ENCODE data around the gene NR1D1. TPM values are rescaled to one million over a fixed set of nuclear protein-coding genes. Genes with fewer than 3 reads are reported as not detected.

NR1D1 gene
- total and polyA plus RNA-seq, 2 donors from 2014 or later = 7.1 to 30.8 TPM

DNA sequence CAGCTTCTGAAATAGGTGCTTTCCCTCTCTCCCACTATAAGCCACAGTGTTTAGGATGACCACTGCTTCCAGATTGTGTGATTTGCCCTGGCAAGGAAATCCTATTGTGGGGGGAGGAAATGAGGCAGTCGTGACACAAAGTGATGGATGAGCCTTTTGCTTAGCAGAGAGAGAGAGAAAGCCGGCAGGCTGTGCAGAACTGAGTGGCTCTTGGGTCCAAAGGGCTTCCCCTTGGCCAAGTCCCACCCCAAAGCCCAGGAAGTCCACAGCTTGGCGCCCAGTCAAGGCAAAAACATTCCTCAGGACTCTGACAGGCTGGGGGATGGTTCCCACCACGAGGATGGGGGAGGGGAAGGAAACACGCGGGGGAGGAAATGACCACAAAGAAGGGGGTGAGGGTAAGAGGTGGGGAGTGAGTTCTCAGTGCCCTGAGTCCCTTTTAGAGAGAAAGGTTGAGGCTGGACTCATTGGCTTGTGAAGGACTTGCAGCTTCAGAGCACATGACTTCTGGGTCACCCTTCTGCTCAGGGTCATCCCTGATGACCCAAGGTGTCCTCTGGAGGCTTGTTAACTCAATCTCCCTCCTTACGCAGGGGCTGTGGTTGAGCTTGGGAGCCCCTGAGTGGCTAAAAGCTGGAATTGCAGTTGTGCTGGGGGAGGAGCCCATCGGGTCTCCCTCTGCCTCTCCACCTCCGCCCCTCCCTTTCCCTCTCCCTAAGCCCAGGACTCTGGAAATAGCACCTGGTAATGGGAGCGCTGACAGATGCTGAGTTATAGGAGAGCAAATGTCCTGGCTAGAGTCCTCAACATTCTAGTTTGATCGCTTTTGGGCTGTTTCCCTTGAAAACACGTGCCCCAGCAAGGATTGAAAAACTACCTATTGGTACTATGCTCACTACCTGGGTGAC lies 11.1 kb upstream of the NR1D1 start:
- Histone ChIP-seq H3K9me3 (ENCODE audit: control insufficient read depth in 2 of 3, insufficient read depth in 1 of 3, low read length in 3 of 3) (no peaks in the 10 kb centered on the region), H3K36me3 (ENCODE audit: control insufficient read depth in 2 of 3, insufficient read depth in 3 of 3, low read length in 3 of 3) (no peaks in the 10 kb centered on the region), H3K4me1 (ENCODE audit: control insufficient read depth in 2 of 3, insufficient read depth in 2 of 3, low read depth in 1 of 3, low read length in 3 of 3) (peaks cover 16 to 60% (median 54%) of the 10 kb centered on the region in 3 donors), H3K27ac (ENCODE audit: low read depth in 2 of 2, low read length in 2 of 2) (peak overlapping the region; percentile 83 to 95), H3K9ac (ENCODE audit: low read length in 3 of 3) (peak overlapping the region in 2 of 3 donors; percentile 59 to 61), H3K27me3 (ENCODE audit: control insufficient read depth, insufficient read depth, low read length) (no peaks in the 10 kb centered on the region), H3K4me3 (ENCODE audit: low read length in 3 of 3) (peak overlapping the region; percentile 1 to 36 (median 25))
- DNase-seq = peak; percentile 94 to 98 (median 97)
- FAIRE-seq = no peak
- intact Hi-C loops (cut with DNase I) = loop anchor here (5.0 kb wide), 1 partner anchor 39 kb away; no protein-coding TSS in a partner anchor
- TF ChIP-seq, protein P1, sequence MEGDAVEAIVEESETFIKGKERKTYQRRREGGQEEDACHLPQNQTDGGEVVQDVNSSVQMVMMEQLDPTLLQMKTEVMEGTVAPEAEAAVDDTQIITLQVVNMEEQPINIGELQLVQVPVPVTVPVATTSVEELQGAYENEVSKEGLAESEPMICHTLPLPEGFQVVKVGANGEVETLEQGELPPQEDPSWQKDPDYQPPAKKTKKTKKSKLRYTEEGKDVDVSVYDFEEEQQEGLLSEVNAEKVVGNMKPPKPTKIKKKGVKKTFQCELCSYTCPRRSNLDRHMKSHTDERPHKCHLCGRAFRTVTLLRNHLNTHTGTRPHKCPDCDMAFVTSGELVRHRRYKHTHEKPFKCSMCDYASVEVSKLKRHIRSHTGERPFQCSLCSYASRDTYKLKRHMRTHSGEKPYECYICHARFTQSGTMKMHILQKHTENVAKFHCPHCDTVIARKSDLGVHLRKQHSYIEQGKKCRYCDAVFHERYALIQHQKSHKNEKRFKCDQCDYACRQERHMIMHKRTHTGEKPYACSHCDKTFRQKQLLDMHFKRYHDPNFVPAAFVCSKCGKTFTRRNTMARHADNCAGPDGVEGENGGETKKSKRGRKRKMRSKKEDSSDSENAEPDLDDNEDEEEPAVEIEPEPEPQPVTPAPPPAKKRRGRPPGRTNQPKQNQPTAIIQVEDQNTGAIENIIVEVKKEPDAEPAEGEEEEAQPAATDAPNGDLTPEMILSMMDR (IDR thresholded peaks at IDR 0.05; ENCODE audit: borderline replicate concordance, extremely low read depth, insufficient read depth) = peak; percentile 94

DNA sequence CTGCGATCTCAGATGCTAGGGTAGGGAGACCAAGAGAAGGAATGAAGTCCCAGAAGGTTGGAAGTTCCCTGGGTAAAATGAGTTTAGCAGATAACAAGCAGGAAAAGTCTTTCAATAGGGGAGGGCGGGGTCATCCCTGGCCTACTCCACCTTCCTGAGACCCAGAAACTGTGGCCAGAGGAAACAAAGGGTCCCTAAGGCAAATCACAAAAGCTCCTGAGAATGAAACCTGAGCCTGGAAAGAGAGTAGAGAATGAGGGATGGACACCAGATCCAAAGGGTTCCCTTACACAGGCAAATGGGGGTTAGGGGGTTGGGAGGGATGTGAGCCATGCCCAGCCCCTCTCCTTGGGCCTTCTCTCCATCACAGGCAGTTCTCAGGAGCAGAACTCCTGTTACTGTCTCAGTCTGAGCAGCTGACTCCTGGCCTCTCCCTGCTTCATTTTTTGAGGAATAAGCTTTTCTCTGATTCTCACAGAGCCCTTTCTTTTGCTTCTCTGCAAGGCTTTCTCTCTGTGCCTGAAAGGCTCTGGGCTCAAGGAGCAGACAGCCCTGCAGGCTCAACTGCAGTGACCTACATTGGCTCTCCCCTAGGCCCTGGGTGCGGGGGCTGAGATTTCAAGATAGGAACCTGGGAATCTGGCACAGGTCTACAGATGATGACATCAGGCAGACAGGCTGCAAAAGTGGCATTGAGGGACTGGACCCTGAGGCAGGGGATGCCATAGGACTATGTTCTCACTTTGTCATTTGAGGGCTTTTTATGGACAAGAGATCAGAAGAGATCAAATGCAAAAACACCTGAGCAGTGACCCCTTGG lies 9.8 kb upstream of the NR1D1 start:
- DNase-seq (peak in 3 of 5 donors; percentile 12 to 69 (median 53)), FAIRE-seq (no peak)
- H3K9me3 ChIP-seq (ENCODE audit: control insufficient read depth in 2 of 3, insufficient read depth in 1 of 3, low read length in 3 of 3) = no peaks in the 10 kb centered on the region
- TF ChIP-seq, protein P1 (IDR thresholded peaks at IDR 0.05; ENCODE audit: borderline replicate concordance, extremely low read depth, insufficient read depth) = no peak
- H3K36me3 ChIP-seq (ENCODE audit: control insufficient read depth in 2 of 3, insufficient read depth in 3 of 3, low read length in 3 of 3) = no peaks in the 10 kb centered on the region
- no peaks in the 10 kb centered on the region for H3K27me3 ChIP-seq (ENCODE audit: control insufficient read depth, insufficient read depth, low read length)
- peaks cover 22 to 68% (median 56%) of the 10 kb centered on the region in 3 donors for H3K4me1 ChIP-seq (ENCODE audit: control insufficient read depth in 2 of 3, insufficient read depth in 2 of 3, low read depth in 1 of 3, low read length in 3 of 3)
- intact Hi-C loops (cut with DNase I) = loop anchor here (5.0 kb wide), 1 partner anchor 38 kb away; no protein-coding TSS in a partner anchor
- H3K4me3 ChIP-seq (ENCODE audit: low read length in 3 of 3) = no peak overlapping the region
- peak overlapping the region in 2 of 3 donors; percentile 46 to 59 for H3K9ac ChIP-seq (ENCODE audit: low read length in 3 of 3)
- peak overlapping the region; percentile 83 to 95 for H3K27ac ChIP-seq (ENCODE audit: low read depth in 2 of 2, low read length in 2 of 2)

DNA sequence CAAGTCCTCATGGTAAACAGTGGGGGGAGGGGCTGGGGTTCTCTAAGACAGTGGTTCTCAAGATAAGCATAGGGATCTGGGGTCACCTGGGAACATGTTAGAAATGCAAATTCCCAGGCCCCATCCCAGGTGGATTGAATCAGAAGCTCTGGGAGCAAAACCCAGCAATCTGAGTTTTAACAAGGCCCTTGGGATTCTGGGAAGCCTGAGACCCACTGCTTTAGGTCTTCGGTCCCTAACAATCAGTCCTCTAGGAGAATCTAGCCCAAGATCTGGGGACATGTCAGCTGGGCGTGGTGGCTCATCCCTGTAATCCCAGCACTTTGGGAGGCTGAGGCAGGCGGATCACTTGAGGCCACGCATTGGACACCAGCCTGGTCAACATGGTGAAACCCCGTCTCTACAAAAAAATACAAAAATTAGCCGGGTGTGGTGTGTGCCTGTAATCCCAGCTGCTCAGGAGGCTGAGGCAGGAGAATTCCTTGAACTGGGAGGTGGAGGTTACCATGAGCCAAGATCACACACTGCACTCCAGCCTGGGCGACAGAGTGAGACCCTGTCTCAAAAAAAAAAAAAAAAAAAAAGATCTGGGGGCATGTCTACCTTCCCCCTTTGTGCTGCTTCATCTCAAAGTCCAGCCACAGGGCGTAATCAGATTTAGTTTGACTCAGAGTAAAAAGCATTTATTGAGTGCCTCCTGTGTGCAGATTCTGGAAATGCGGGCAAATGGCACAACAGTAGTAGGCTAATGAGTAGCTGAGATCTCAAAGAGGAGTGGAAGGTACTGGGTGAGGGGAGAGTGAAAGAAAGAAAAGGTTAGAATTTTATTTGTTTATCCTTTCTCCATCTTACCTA lies 8.8 kb upstream of the NR1D1 start:
- Histone ChIP-seq H3K4me3 (ENCODE audit: low read length in 3 of 3) (no peak overlapping the region), H3K27ac (ENCODE audit: low read depth in 2 of 2, low read length in 2 of 2) (peak overlapping the region; percentile 94 to 96), H3K27me3 (ENCODE audit: control insufficient read depth, insufficient read depth, low read length) (no peaks in the 10 kb centered on the region), H3K9ac (ENCODE audit: low read length in 3 of 3) (peak overlapping the region in 1 of 3 donors; percentile 48), H3K36me3 (ENCODE audit: control insufficient read depth in 2 of 3, insufficient read depth in 3 of 3, low read length in 3 of 3) (no peaks in the 10 kb centered on the region), H3K9me3 (ENCODE audit: control insufficient read depth in 2 of 3, insufficient read depth in 1 of 3, low read length in 3 of 3) (no peaks in the 10 kb centered on the region), H3K4me1 (ENCODE audit: control insufficient read depth in 2 of 3, insufficient read depth in 2 of 3, low read depth in 1 of 3, low read length in 3 of 3) (peaks cover 22 to 76% (median 56%) of the 10 kb centered on the region in 3 donors)
- TF ChIP-seq, protein P1 (IDR thresholded peaks at IDR 0.05; ENCODE audit: borderline replicate concordance, extremely low read depth, insufficient read depth) = no peak
- FAIRE-seq = no peak
- intact Hi-C loops (cut with DNase I) = no loop called here
- DNase-seq = peak in 2 of 5 donors; percentile 45 to 54
